H1 (cell line): ENCODE results near the gene TMEM9B. TPM values are rescaled to one million over a fixed set of nuclear protein-coding genes. Genes with fewer than 3 reads are reported as not detected.

Experiments used
- CTCF ChIA-PET: fragments of 300-600 bp; sonication (Branson Sonifier 250); formaldehyde crosslinking; loops from one replicate; lab custom pipeline; 2021; ENCODE audit not compliant: partially characterized antibody; lab: Charles Lee
- POLR2A ChIA-PET: fragments of 300-600 bp; sonication (Branson Sonifier 250); formaldehyde crosslinking; loops from one replicate; lab custom pipeline; 2021; ENCODE audit warnings: inconsistent platforms; ENCODE audit not compliant: partially characterized antibody; lab: Charles Lee
- DNase-seq, 2 experiments: peaks; one replicate each; pipeline versions ENCODE4 v3.0.0 to v3.0.0-alpha.2; 2010 to 2022; ENCODE audit warnings: low spot score in 2 of 2, low read depth in 1 of 2, mixed read lengths in 1 of 2
- FAIRE-seq: peaks from 2 replicates; lab custom pipeline; 2011; peaks lifted over from hg19 to GRCh38; lab: Jason Lieb, UNC
- H2AFZ ChIP-seq: 2 replicates; pipeline ENCODE4 v1.8.1; 2012; ENCODE audit warnings: low read length, inconsistent platforms
- H2AK5ac ChIP-seq: 2 replicates; pipeline ENCODE4 v1.6.1; 2013; ENCODE audit warnings: low read depth, low read length
- H2BK120ac ChIP-seq: replicated peaks from 2 replicates; pipeline ENCODE3; 2013; ENCODE audit warnings: low read depth, low read length, inconsistent platforms
- H2BK12ac ChIP-seq: 2 replicates; pipeline ENCODE4 v1.6.1; 2013; ENCODE audit warnings: low read depth, low read length
- H2BK15ac ChIP-seq: 2 replicates; pipeline ENCODE4 v1.6.1; 2013; ENCODE audit warnings: low read length
- H2BK20ac ChIP-seq: 2 replicates; pipeline ENCODE4 v1.6.1; 2013; ENCODE audit warnings: low read length
- H2BK5ac ChIP-seq: 2 replicates; pipeline ENCODE4 v1.6.1; 2013; ENCODE audit warnings: low read depth, low read length
- H3K14ac ChIP-seq: 2 replicates; pipeline ENCODE4 v1.6.1; 2013; ENCODE audit warnings: inconsistent platforms; ENCODE audit not compliant: insufficient read length
- H3K18ac ChIP-seq: 2 replicates; pipeline ENCODE4 v1.6.1; 2013; ENCODE audit warnings: low read length; ENCODE audit errors: extremely low read depth
- H3K23ac ChIP-seq: 2 replicates; pipeline ENCODE4 v1.6.1; 2013; ENCODE audit warnings: inconsistent platforms; ENCODE audit not compliant: insufficient read length
- H3K23me2 ChIP-seq: 2 replicates; pipeline ENCODE4 v1.6.1; 2013; ENCODE audit warnings: low read depth, low read length
- H3K27ac ChIP-seq: 2 replicates; pipeline ENCODE4 v1.6.1; 2011; ENCODE audit warnings: low read depth, low read length, inconsistent platforms
- H3K27me3 ChIP-seq, 4 experiments: replicated peaks in 1 of 4; 1 replicate in 1 of 4; 2 replicates in 3 of 4; pipeline versions ENCODE4 v1.6.1 to v1.8.1; 2011 to 2013; ENCODE audit warnings: low read length in 3 of 4, mild to moderate bottlenecking in 3 of 4, inconsistent platforms in 2 of 4, mixed read lengths in 2 of 4, moderate library complexity in 1 of 4; ENCODE audit not compliant: control insufficient read depth in 3 of 4, insufficient read depth in 3 of 4; ENCODE audit errors: extremely low read depth in 1 of 4
- H3K36me3 ChIP-seq, 4 experiments: 2 replicates each; pipeline versions ENCODE4 v1.6.1 to v1.8.1; 2011 to 2013; ENCODE audit warnings: mild to moderate bottlenecking in 4 of 4, low read length in 3 of 4, moderate library complexity in 2 of 4, control low read depth in 1 of 4, inconsistent platforms in 1 of 4; ENCODE audit not compliant: insufficient read depth in 4 of 4, control insufficient read depth in 2 of 4
- H3K4ac ChIP-seq: replicated peaks from 2 replicates; pipeline ENCODE3; 2013; ENCODE audit warnings: low read length, low read depth, mixed read lengths, inconsistent platforms; ENCODE audit not compliant: insufficient read length
- H3K4me1 ChIP-seq, 4 experiments: replicated peaks in 1 of 4; 1 replicate in 1 of 4; 2 replicates in 3 of 4; pipeline versions ENCODE4 v1.6.1 to v1.8.1; 2011 to 2013; ENCODE audit warnings: low read length in 3 of 4, inconsistent platforms in 2 of 4, mixed read lengths in 1 of 4; ENCODE audit not compliant: insufficient read depth in 4 of 4, control insufficient read depth in 3 of 4
- H3K4me2 ChIP-seq, 2 experiments: 2 replicates each; pipeline versions ENCODE4 v1.6.1 to v1.8.1; 2011 to 2013; ENCODE audit warnings: low read depth in 2 of 2, low read length in 2 of 2, control low read depth in 1 of 2, inconsistent platforms in 1 of 2, mild to moderate bottlenecking in 1 of 2; ENCODE audit not compliant: insufficient read depth in 1 of 2
- H3K4me3 ChIP-seq, 4 experiments: fragments of 200-600, 300-600 bp in 1 of 4; sonication (generic), shearing (Covaris generic), sonication (Bioruptor Twin) in 1 of 4; 2 replicates each; pipeline versions ENCODE4 v1.5.1 to v1.8.1; 2011 to 2016; ENCODE audit warnings: low read length in 4 of 4, low read depth in 3 of 4, control low read depth in 2 of 4, inconsistent platforms in 2 of 4, mild to moderate bottlenecking in 2 of 4, mixed read lengths in 1 of 4, moderate library complexity in 1 of 4; ENCODE audit not compliant: insufficient read depth in 2 of 4; ENCODE audit errors: extremely low read depth in 1 of 4
- H3K56ac ChIP-seq: replicated peaks from 2 replicates; pipeline ENCODE3; 2013; ENCODE audit warnings: low read depth, mild to moderate bottlenecking, mixed read lengths, low read length, inconsistent platforms; ENCODE audit not compliant: insufficient read length
- H3K79me1 ChIP-seq: 2 replicates; pipeline ENCODE4 v1.6.1; 2013; ENCODE audit warnings: low read depth, low read length, control low read depth
- H3K79me2 ChIP-seq, 2 experiments: 2 replicates each; pipeline versions ENCODE4 v1.6.1 to v1.8.1; 2012 to 2013; ENCODE audit warnings: low read length in 2 of 2, mild to moderate bottlenecking in 2 of 2, inconsistent platforms in 1 of 2; ENCODE audit not compliant: insufficient read depth in 2 of 2, control insufficient read depth in 1 of 2
- H3K9ac ChIP-seq, 4 experiments: replicated peaks in 1 of 4; 1 replicate in 1 of 4; 2 replicates in 3 of 4; pipeline versions ENCODE4 v1.6.1 to v1.8.1; 2011 to 2013; ENCODE audit warnings: low read depth in 3 of 4, low read length in 3 of 4, control low read depth in 2 of 4, mild to moderate bottlenecking in 2 of 4, moderate library complexity in 2 of 4, inconsistent platforms in 1 of 4; ENCODE audit errors: extremely low read depth in 1 of 4
- H3K9me3 ChIP-seq, 2 experiments: 2 replicates each; pipeline versions ENCODE4 v1.6.1 to v1.8.1; 2012 to 2013; ENCODE audit warnings: mild to moderate bottlenecking in 2 of 2, moderate library complexity in 2 of 2, control low read depth in 1 of 2, inconsistent platforms in 1 of 2, low read depth in 1 of 2, low read length in 1 of 2, mixed read lengths in 1 of 2; ENCODE audit not compliant: insufficient read depth in 2 of 2
- H4K20me1 ChIP-seq, 2 experiments: replicated peaks in 1 of 2; 2 replicates each; pipeline versions ENCODE3 to v1.8.1; 2011 to 2013; ENCODE audit warnings: inconsistent platforms in 2 of 2, low read length in 2 of 2, mild to moderate bottlenecking in 1 of 2; ENCODE audit not compliant: insufficient read depth in 2 of 2, control insufficient read depth in 1 of 2
- H4K5ac ChIP-seq: 2 replicates; pipeline ENCODE4 v1.6.1; 2013; ENCODE audit warnings: low read length, low read depth, mixed read lengths, inconsistent platforms; ENCODE audit not compliant: insufficient read length
- H4K8ac ChIP-seq: 2 replicates; pipeline ENCODE4 v1.8.0; 2013; ENCODE audit warnings: mild to moderate bottlenecking, moderate library complexity, low read length, inconsistent platforms; ENCODE audit not compliant: insufficient read depth; ENCODE audit errors: extremely low read depth
- H4K91ac ChIP-seq: replicated peaks from 2 replicates; pipeline ENCODE3; 2013; ENCODE audit warnings: low read length, mixed read lengths, inconsistent platforms; ENCODE audit not compliant: insufficient read length
- BACH1 ChIP-seq: IDR thresholded peaks from 2 replicates; pipeline ENCODE4 v1.6.1; 2012; ENCODE audit warnings: low read length, improper control_type of control experiment
- CBX8 ChIP-seq: fragments of 300-800, 300-1000 bp; sonication (generic); IDR thresholded peaks from 2 replicates; pipeline ENCODE4 v1.7.1; 2016; ENCODE audit warnings: low read depth, low read length, borderline replicate concordance
- CTBP2 ChIP-seq: IDR thresholded peaks from 2 replicates; pipeline ENCODE4 v1.7.0; 2011; ENCODE audit warnings: borderline replicate concordance, mild to moderate bottlenecking, moderate library complexity, mixed read lengths, low read length; ENCODE audit not compliant: insufficient read depth, insufficient read length
- EGR1 ChIP-seq: IDR thresholded peaks from 2 replicates; pipeline ENCODE4 v1.6.1; 2011; ENCODE audit warnings: low read depth, low read length, borderline replicate concordance
- GTF2F1 ChIP-seq: IDR thresholded peaks from 2 replicates; pipeline ENCODE4 v1.6.1; 2012; ENCODE audit warnings: low read depth, low read length, improper control_type of control experiment, borderline replicate concordance
- HDAC2 ChIP-seq, 2 experiments: fragments of 300-600 bp in 1 of 2; sonication (generic) in 1 of 2; IDR thresholded peaks; 2 replicates each; pipeline ENCODE4 v1.6.1; 2011 to 2012; ENCODE audit warnings: low read depth in 2 of 2, low read length in 2 of 2, mild to moderate bottlenecking in 2 of 2, moderate library complexity in 2 of 2, borderline replicate concordance in 1 of 2, inconsistent platforms in 1 of 2
- JUND ChIP-seq: IDR thresholded peaks from 2 replicates; pipeline ENCODE4 v1.6.1; 2011; ENCODE audit warnings: mild to moderate bottlenecking, improper control_type of control experiment, low read length
- KDM4A ChIP-seq: IDR thresholded peaks from one replicate; pipeline ENCODE4 v1.7.1; 2012; ENCODE audit warnings: low read depth, mild to moderate bottlenecking, moderate library complexity, low read length, inconsistent platforms; ENCODE audit not compliant: severe bottlenecking
- KDM5A ChIP-seq: fragments of 200-600 bp; IDR thresholded peaks from 2 replicates; pipeline ENCODE4 v1.7.1; 2012; ENCODE audit warnings: mild to moderate bottlenecking, low read length, inconsistent platforms, mixed read lengths
- RNF2 ChIP-seq: fragments of 200-900, 300-1000 bp; sonication (generic); IDR thresholded peaks from 2 replicates; pipeline ENCODE4 v1.7.1; 2016; ENCODE audit warnings: borderline replicate concordance, low read depth, mild to moderate bottlenecking, antibody characterized with exemption, low read length; ENCODE audit not compliant: poor library complexity, severe bottlenecking; ENCODE audit errors: missing control alignments
- SIN3A ChIP-seq, 2 experiments: IDR thresholded peaks in 1 of 2; conservative IDR thresholded peaks in 1 of 2; 2 replicates each; pipeline ENCODE4 v1.6.1; 2011 to 2012; ENCODE audit warnings: low read length in 2 of 2, improper control_type of control experiment in 1 of 2, low read depth in 1 of 2, mild to moderate bottlenecking in 1 of 2
- polyA plus RNA-seq, 7 experiments: library from polyadenylated mRNA; depleted of rRNA in 3 of 7; stranded (reverse) in 5 of 7; unstranded in 2 of 7; fragments of >200 nt in 5 of 7; fragments of 200-250 nt in 2 of 7; gene quantifications; 1 replicate in 5 of 7; 2 replicates in 1 of 7; 4 replicates in 1 of 7; pipeline versions ENCODE4 v1.2.1 to v1.2.3, GENCODE V29; 2011 to 2013; ENCODE audit warnings: missing spikeins in 2 of 7, mixed read lengths in 2 of 7
- total RNA-seq: library from RNA; stranded (reverse); fragmentation: NEBNext Ultra II Directional; extraction: Animal tissue kit (Norgen Biotek cat#: 25700); gene quantifications from 2 replicates; pipeline ENCODE4 v1.2.1, GENCODE V29; 2021
- TF ChIP-seq, protein P1 (sequence below): IDR thresholded peaks from 2 replicates; pipeline ENCODE4 v1.6.1; 2012; ENCODE audit warnings: low read length, inconsistent platforms

The TMEM9B gene
- total and polyA plus RNA-seq, 2 of the 8 experiments (the other 6 are each of a cell fraction or from before 2014, with no cell fraction given): 8.3 to 9.4 TPM

DNA sequence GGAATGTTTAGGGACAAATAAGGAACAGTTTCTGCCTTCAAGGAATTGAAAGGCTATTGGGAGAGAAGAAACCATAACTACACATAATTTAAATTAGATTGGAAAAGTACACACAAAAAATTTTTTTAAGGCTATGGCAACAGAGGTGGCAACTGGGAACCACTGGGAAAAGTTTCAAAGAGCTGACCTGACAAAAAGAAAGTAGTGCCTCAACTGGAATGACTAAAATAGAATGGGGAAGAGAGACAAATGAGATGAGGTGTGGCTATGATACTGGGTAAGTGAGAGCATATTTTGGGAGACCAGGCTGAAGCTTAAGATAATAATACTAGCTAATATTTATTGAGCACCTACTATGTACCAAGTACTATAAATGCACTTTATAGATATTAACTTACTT, 56.1 kb downstream of the TMEM9B start:
- Histone ChIP-seq H3K18ac (no peak overlapping the region), H3K9ac (no peak overlapping the region), H2BK12ac (no peak overlapping the region), H4K91ac (no peak overlapping the region), H2BK20ac (no peak overlapping the region), H2BK15ac (no peak overlapping the region), H4K5ac (no peak overlapping the region), H2AK5ac (no peak overlapping the region), H3K23ac (no peak overlapping the region), H3K79me2 (peaks cover 0 to 5% of the 10 kb centered on the region in 2 experiments; a peak in 1 of 4 replicates), H3K4me2 (no peak overlapping the region), H3K9me3 (no peaks in the 10 kb centered on the region), H3K23me2 (peaks cover 10% of the 10 kb centered on the region; the same call in 1 of the 2 replicates), H3K56ac (no peak overlapping the region), H4K8ac (no peak overlapping the region), H3K14ac (no peak overlapping the region), H4K20me1 (no peaks in the 10 kb centered on the region), H3K4me3 (no peak overlapping the region), H2AFZ (no peak overlapping the region), H3K4ac (no peak overlapping the region), H3K79me1 (no peaks in the 10 kb centered on the region), H3K27ac (no peak overlapping the region), H3K4me1 (peaks cover 0 to 8% (median 0%) of the 10 kb centered on the region in 4 experiments; a peak in 4 of 7 replicates), H3K36me3 (no peaks in the 10 kb centered on the region), H2BK120ac (no peak overlapping the region), H2BK5ac (no peak overlapping the region), H3K27me3 (peaks cover 0 to 12% (median 5%) of the 10 kb centered on the region in 4 experiments; a peak in 3 of 7 replicates)
- no peak for DNase-seq
- FAIRE-seq: no peak
- ChIA-PET POLR2A (no interaction called here), CTCF (interaction anchor here (0.8 to 1.4 kb wide), 4 partner anchors 17 to 230 kb away, joined by 3 to 7 read pairs (median 3); no protein-coding TSS in a partner anchor)
- TF ChIP-seq BACH1 (no peak), KDM5A (no peak), SIN3A (conservative IDR thresholded peaks at IDR 0.05 in 1 of 2, IDR thresholded peaks at IDR 0.05 in 1 of 2; ENCODE audit: low read depth in 1 of 2, low read length in 2 of 2) (no peak), KDM4A (no peak), RNF2 (no peak), GTF2F1 (no peak), HDAC2 (IDR thresholded peaks at IDR 0.05; ENCODE audit: borderline replicate concordance in 1 of 2, low read depth in 2 of 2, low read length in 2 of 2) (no peak), CTBP2 (no peak), EGR1 (no peak), CBX8 (no peak), JUND (no peak)
- TF ChIP-seq, protein P1, sequence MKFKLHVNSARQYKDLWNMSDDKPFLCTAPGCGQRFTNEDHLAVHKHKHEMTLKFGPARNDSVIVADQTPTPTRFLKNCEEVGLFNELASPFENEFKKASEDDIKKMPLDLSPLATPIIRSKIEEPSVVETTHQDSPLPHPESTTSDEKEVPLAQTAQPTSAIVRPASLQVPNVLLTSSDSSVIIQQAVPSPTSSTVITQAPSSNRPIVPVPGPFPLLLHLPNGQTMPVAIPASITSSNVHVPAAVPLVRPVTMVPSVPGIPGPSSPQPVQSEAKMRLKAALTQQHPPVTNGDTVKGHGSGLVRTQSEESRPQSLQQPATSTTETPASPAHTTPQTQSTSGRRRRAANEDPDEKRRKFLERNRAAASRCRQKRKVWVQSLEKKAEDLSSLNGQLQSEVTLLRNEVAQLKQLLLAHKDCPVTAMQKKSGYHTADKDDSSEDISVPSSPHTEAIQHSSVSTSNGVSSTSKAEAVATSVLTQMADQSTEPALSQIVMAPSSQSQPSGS: no peak
